WTC11 (cell line): ENCODE measurements around the gene CT45A6. TPM values are rescaled to one million over a fixed set of nuclear protein-coding genes. Genes with fewer than 3 reads are reported as not detected.
"Not testable (repeated sequence)": the region's sequence is repeated elsewhere in the genome, so short reads cannot be mapped to it uniquely, and the experiment has no call there.

Experiments used
- ATAC-seq: fragments of 200-7000 bp; cut with Tn5 transposase; 2 replicates; pipeline ENCODE4 v1.10.0; 2021; ENCODE audit warnings: mild to moderate bottlenecking, moderate library complexity
- Bru-seq: library from RNA; stranded (reverse); fragments of 400-500 nt; gene quantifications from one replicate; lab custom pipeline; 2021; lab: Mats Ljungman, UMichigan
- CTCF ChIA-PET: fragments of 300-600 bp; sonication (Branson Sonifier 250); formaldehyde crosslinking; loops from one replicate; lab custom pipeline; 2021; ENCODE audit warnings: antibody characterized with exemption; lab: Charles Lee
- POLR2A ChIA-PET: fragments of 350-600 bp; sonication (Branson Sonifier 250); formaldehyde crosslinking; loops from one replicate; lab custom pipeline; 2021; ENCODE audit warnings: antibody characterized with exemption; lab: Charles Lee
- DNase-seq: peaks from one replicate; pipeline ENCODE4 v3.0.0; 2021; ENCODE audit warnings: low spot score
- H3K27ac Mint-ChIP-seq: 2 replicates; pipeline ENCODE4 v1.8.0; 2021; ENCODE audit warnings: mixed read lengths
- H3K27me3 Mint-ChIP-seq: 2 replicates; pipeline ENCODE4 v1.8.0; 2021; ENCODE audit warnings: low read depth, mild to moderate bottlenecking, moderate library complexity, mixed read lengths
- H3K36me3 Mint-ChIP-seq: 2 replicates; pipeline ENCODE4 v1.8.0; 2021; ENCODE audit warnings: mixed read lengths
- H3K4me1 Mint-ChIP-seq: 2 replicates; pipeline ENCODE4 v1.8.0; 2022; ENCODE audit warnings: mixed read lengths
- H3K4me3 Mint-ChIP-seq: 2 replicates; pipeline ENCODE4 v1.8.0; 2021; ENCODE audit warnings: mild to moderate bottlenecking, moderate library complexity, mixed read lengths
- H3K9me3 Mint-ChIP-seq: 2 replicates; pipeline ENCODE4 v1.8.0; 2021; ENCODE audit warnings: mixed read lengths
- long read RNA-seq, 3 experiments: library from RNA in 1 of 3; library from capped mRNA in 1 of 3; library from polyadenylated mRNA in 1 of 3; unstranded in 2 of 3; stranded (forward) in 1 of 3; transcript quantifications; one replicate each; pipeline ENCODE4 v2.0.0, GENCODE V29; 2021
- total RNA-seq: library from RNA; stranded (reverse); gene quantifications from 3 replicates; pipeline ENCODE4 v1.2.3, GENCODE V29; 2021

Gene CT45A6
- not detected in 3 replicates for total RNA-seq
- not detected for Bru-seq, nascent RNA
- long read RNA-seq, experiment 1: 0 reads
- long read RNA-seq, experiment 2: 0 reads
- long read RNA-seq, experiment 3: 0 reads

- ATAC-seq, H3K36me3 Mint-ChIP-seq, H3K27me3 Mint-ChIP-seq, CTCF ChIA-PET, H3K4me3 Mint-ChIP-seq, H3K9me3 Mint-ChIP-seq, DNase-seq, H3K4me1 Mint-ChIP-seq, POLR2A ChIA-PET, H3K27ac Mint-ChIP-seq: not testable (repeated sequence)
Measured at GRCh38 chrX:135802687-135803086, at the start of gene CT45A6. Gene CT45A6 (minus strand): TSS chrX:135802787. CDS start chrX:135798993, 3,794 bp downstream.

DNA sequence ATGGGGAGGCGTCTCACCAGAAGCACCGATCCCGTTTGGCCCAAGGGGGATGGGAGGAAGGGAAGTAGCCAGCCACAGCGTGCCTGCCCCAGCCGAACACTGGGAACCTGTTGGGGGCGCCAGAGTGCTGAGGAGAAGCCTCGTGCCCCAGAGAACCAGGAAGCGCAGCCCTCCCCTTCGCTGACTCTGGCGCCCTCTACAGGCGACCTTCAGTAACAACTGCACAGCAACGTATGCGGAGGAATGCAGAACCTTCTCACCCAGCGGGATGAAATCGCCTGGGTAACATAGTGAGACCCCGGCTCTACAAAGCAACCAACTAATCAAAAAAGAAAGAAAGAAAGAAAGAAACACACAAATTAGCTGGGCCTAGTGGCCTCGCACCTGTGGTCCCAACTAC lies 34.6 kb upstream of the CT45A6 start, which contains the start of gene CT45A7:
Gene CT45A7 (minus strand): TSS at position 101 of the 400 bp plus-strand sequence. CDS start 3,747 bp downstream, outside the sequence.
- ATAC-seq, H3K4me1 Mint-ChIP-seq, DNase-seq, CTCF ChIA-PET, H3K27me3 Mint-ChIP-seq, H3K4me3 Mint-ChIP-seq, H3K36me3 Mint-ChIP-seq, H3K9me3 Mint-ChIP-seq, H3K27ac Mint-ChIP-seq, POLR2A ChIA-PET: not testable (repeated sequence)

GRCh38 chrX:135819912-135820311 lies 17.3 kb upstream of the CT45A6 start, which contains the start of gene CT45A2:
Gene CT45A2 (minus strand): TSS chrX:135820012. CDS start chrX:135816265, 3,747 bp downstream.
- H3K36me3 Mint-ChIP-seq, H3K9me3 Mint-ChIP-seq, ATAC-seq, CTCF ChIA-PET, H3K4me3 Mint-ChIP-seq, H3K4me1 Mint-ChIP-seq, POLR2A ChIA-PET, H3K27me3 Mint-ChIP-seq, DNase-seq, H3K27ac Mint-ChIP-seq: not testable (repeated sequence)

GRCh38 chrX:135785403-135785802 lies 17.2 kb downstream of the CT45A6 start, which contains the start of gene CT45A5:
Gene CT45A5 (minus strand): TSS chrX:135785503. CDS start chrX:135781729, 3,774 bp downstream.
- H3K4me1 Mint-ChIP-seq, H3K36me3 Mint-ChIP-seq, H3K27ac Mint-ChIP-seq, H3K4me3 Mint-ChIP-seq, POLR2A ChIA-PET, H3K9me3 Mint-ChIP-seq, ATAC-seq, CTCF ChIA-PET, H3K27me3 Mint-ChIP-seq, DNase-seq: not testable (repeated sequence)

- H3K27me3 Mint-ChIP-seq, H3K27ac Mint-ChIP-seq, H3K9me3 Mint-ChIP-seq, POLR2A ChIA-PET, H3K4me1 Mint-ChIP-seq, DNase-seq, CTCF ChIA-PET, H3K36me3 Mint-ChIP-seq, ATAC-seq, H3K4me3 Mint-ChIP-seq: not testable (repeated sequence)
Measured at GRCh38 chrX:135768091-135768490, 34.5 kb downstream of the CT45A6 start, which contains the start of gene CT45A3. Gene CT45A3 (minus strand): TSS chrX:135768191. CDS start chrX:135764444, 3,747 bp downstream.

GRCh38 chrX:135744739-135745138 lies 57.8 kb downstream of the CT45A6 start:
- POLR2A ChIA-PET, H3K4me3 Mint-ChIP-seq, ATAC-seq, H3K27me3 Mint-ChIP-seq, H3K27ac Mint-ChIP-seq, DNase-seq, CTCF ChIA-PET, H3K4me1 Mint-ChIP-seq, H3K36me3 Mint-ChIP-seq, H3K9me3 Mint-ChIP-seq: not testable (repeated sequence)

Other genes starting within 250 kb of the CT45A6 start
- not detected in 3 replicates for gene CT45A1, start 89.1 kb downstream of the CT45A6 start, total RNA-seq
- not detected in 3 replicates for gene CT45A3, start 34.6 kb downstream of the CT45A6 start, total RNA-seq
- gene CT45A5, start 17.3 kb downstream of the CT45A6 start, total RNA-seq: not detected in 3 replicates
- gene CT45A2, start 17.2 kb upstream of the CT45A6 start, total RNA-seq: not detected in 3 replicates
- not detected in 3 replicates for gene CT45A7, start 34.5 kb upstream of the CT45A6 start, total RNA-seq
- not detected in 3 replicates for gene CT45A8, start 51.8 kb upstream of the CT45A6 start, total RNA-seq
- gene CT45A9, start 69.0 kb upstream of the CT45A6 start, total RNA-seq: not detected in 3 replicates
- gene CT45A10, start 90.7 kb upstream of the CT45A6 start, total RNA-seq: 0.33 TPM in 1 of 3 replicates, not detected in the others
- not detected in 3 replicates for gene SAGE1, start 90.9 kb upstream of the CT45A6 start, total RNA-seq
- 15.4 to 18.8 TPM (median 18.1 TPM) in 3 replicates for gene MMGT1, start 171.2 kb upstream of the CT45A6 start, total RNA-seq
- gene SLC9A6, start 182.6 kb upstream of the CT45A6 start, total RNA-seq: 8.2 to 10.8 TPM (median 9.6 TPM) in 3 replicates